Upper lobe of left lung (tissue), 6 donors: ENCODE data around the gene PRKAR1B. TPM values are rescaled to one million over a fixed set of nuclear protein-coding genes. Genes with fewer than 3 reads are reported as not detected.

Experiments used
- ATAC-seq, 2 donors: fragments of 200-7000 bp; cut with Tn5 transposase; one replicate each; pipeline ENCODE4 v1.9.1; 2022; ENCODE audit warnings: mild to moderate bottlenecking in 2 of 2, moderate library complexity in 2 of 2; ENCODE audit not compliant: low FRiP score in 2 of 2
- DNase-seq, 2 donors: peaks; one replicate each; pipeline ENCODE4 v3.0.0-alpha.2; 2019 to 2020
- H3K27ac ChIP-seq, 4 donors: fragments of 200-600 bp; sonication (generic); one replicate each; pipeline ENCODE4 v1.5.1; 2016 to 2019
- H3K27me3 ChIP-seq, 4 donors: fragments of 200-600 bp; sonication (generic); one replicate each; pipeline ENCODE4 v1.5.1; 2017 to 2019
- H3K36me3 ChIP-seq, 4 donors: fragments of 200-600 bp; sonication (generic); one replicate each; pipeline ENCODE4 v1.5.1; 2016 to 2019
- H3K4me1 ChIP-seq, 4 donors: fragments of 200-600 bp; sonication (generic); one replicate each; pipeline ENCODE4 v1.5.1; 2018 to 2019
- H3K4me3 ChIP-seq, 4 donors: fragments of 200-600 bp; sonication (generic); one replicate each; pipeline ENCODE4 v1.5.1; 2017 to 2019; ENCODE audit warnings: mild to moderate bottlenecking in 2 of 4, moderate library complexity in 1 of 4
- H3K9me3 ChIP-seq, 4 donors: fragments of 200-600 bp; sonication (generic); one replicate each; pipeline ENCODE4 v1.5.1; 2018 to 2019
- EP300 ChIP-seq, 4 donors: sonication (generic); formaldehyde crosslinking; IDR thresholded peaks; one replicate each; pipeline ENCODE4 v1.5.1; 2017; ENCODE audit warnings: antibody characterized with exemption in 4 of 4, control low read depth in 2 of 4
- POLR2A ChIP-seq, 4 donors: fragments of 450-650 bp; IDR thresholded peaks; one replicate each; pipeline ENCODE4 v1.5.1; 2016 to 2017; ENCODE audit warnings: antibody characterized with exemption in 4 of 4, mild to moderate bottlenecking in 2 of 4
- POLR2AphosphoS5 ChIP-seq, 2 donors: sonication (generic); formaldehyde crosslinking; IDR thresholded peaks; one replicate each; pipeline ENCODE4 v1.5.1; 2017; ENCODE audit warnings: antibody characterized with exemption in 2 of 2
- WGBS, 2 donors: methylation state at CpG; one replicate each; pipeline ENCODE4 v1.1.5; 2017 to 2018; 5-methylcytosine and 5-hydroxymethylcytosine counted together
- total RNA-seq, 6 donors: library from RNA; depleted of rRNA in 4 of 6; stranded (reverse); fragments of >200 nt in 4 of 6; gene quantifications; one replicate each; pipeline versions ENCODE4 v1.1.0 to v1.2.1, GENCODE V29; 2016 to 2021
- TF ChIP-seq, protein P1 (sequence below), 6 experiments: fragments of 450-650 bp in 4 of 6; fragments of 200-600 bp in 2 of 6; sonication (generic) in 2 of 6; IDR thresholded peaks; one replicate each; pipeline ENCODE4 v1.5.1; 2016 to 2019; ENCODE audit warnings: antibody characterized with exemption in 6 of 6
- donor health status: DM: no; HTN: no; CAD: no; lungs with moderate emphysema.
- donor health status: DM: no; HTN: yes; CAD: no; lungs with severe emphysema.

PRKAR1B gene
- total RNA-seq, 6 donors from 2014 or later: 10.3 to 24.4 (median 20.9) TPM

DNA sequence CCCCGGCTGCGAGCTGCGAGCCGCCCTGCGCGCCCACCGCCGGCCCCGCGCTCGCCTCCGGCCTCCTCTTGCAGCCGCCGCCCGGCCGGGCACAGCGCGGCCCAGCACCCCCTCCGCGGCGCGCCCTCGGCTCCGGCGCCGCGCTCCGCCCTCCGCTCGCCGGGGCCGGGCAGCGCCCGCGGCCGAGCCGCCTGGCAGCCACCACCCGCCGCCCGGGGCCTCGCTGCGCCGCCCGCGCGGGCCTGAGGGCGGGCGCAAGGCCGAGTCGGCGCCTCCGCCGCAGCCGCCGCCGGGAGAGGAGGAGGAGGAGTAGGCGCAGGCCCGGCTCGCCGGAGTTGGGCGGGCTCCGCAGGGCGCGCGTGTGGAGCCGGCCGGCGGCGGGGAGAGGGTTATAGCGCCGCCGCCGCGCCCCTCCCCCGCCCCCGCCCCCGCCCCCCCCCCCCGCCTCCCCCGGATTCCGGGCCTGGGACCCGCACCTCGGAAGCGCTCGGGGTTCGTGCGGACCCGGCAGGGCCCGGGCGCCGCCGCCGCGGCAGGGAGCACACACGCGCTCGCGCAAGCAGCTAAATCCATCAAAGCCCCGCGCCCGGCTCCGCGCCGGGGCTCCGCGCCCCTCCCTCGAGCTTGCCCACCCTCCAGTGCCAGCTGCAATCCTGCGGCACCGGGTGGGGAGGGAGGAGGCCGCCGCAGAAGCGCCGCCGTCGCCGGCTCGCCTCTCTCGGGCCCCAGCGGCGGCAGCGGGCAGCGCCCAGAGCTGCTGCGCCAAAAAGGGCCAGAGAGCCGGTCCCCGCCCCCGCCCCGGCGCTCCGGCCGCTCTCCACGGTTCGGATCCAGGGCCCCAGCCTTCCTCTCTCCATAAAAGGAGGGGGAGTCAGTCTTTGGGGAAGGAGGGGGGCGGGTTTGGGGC lies 207.3 kb downstream of the PRKAR1B start, which contains the start of gene PDGFA:
Gene PDGFA, minus strand, starts transcription at position 363 of the 907 bp plus-strand sequence. CDS start 845 bp downstream, outside the sequence.
- peak in 1 of 2 donors; percentile 93 for DNase-seq
- no peak for TF ChIP-seq EP300 (IDR thresholded peaks at IDR 0.05)
- TF ChIP-seq, protein P1, sequence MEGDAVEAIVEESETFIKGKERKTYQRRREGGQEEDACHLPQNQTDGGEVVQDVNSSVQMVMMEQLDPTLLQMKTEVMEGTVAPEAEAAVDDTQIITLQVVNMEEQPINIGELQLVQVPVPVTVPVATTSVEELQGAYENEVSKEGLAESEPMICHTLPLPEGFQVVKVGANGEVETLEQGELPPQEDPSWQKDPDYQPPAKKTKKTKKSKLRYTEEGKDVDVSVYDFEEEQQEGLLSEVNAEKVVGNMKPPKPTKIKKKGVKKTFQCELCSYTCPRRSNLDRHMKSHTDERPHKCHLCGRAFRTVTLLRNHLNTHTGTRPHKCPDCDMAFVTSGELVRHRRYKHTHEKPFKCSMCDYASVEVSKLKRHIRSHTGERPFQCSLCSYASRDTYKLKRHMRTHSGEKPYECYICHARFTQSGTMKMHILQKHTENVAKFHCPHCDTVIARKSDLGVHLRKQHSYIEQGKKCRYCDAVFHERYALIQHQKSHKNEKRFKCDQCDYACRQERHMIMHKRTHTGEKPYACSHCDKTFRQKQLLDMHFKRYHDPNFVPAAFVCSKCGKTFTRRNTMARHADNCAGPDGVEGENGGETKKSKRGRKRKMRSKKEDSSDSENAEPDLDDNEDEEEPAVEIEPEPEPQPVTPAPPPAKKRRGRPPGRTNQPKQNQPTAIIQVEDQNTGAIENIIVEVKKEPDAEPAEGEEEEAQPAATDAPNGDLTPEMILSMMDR (IDR thresholded peaks at IDR 0.05): peak in 5 of 6 experiments; percentile 45 to 81 (median 56)
- Histone ChIP-seq H3K4me3 (peak within 1 kb of the TSS; percentile 70 to 85 (median 79)), H3K4me1 (peaks cover 42 to 80% (median 60%) of the 10 kb centered on the region in 4 donors), H3K9me3 (no peaks in the 10 kb centered on the region), H3K36me3 (no peaks in the 10 kb centered on the region), H3K27me3 (peaks cover 0 to 42% (median 16%) of the 10 kb centered on the region in 4 donors), H3K27ac (peak within 1 kb of the TSS; percentile 82 to 91 (median 86))
- 1% methylated on average over 69 of the region's 132 CpGs; no CpG with 5 or more reads in 1 of the 2 donors for WGBS, 2 donors
- peak; percentile 12 to 50 for ATAC-seq

DNA sequence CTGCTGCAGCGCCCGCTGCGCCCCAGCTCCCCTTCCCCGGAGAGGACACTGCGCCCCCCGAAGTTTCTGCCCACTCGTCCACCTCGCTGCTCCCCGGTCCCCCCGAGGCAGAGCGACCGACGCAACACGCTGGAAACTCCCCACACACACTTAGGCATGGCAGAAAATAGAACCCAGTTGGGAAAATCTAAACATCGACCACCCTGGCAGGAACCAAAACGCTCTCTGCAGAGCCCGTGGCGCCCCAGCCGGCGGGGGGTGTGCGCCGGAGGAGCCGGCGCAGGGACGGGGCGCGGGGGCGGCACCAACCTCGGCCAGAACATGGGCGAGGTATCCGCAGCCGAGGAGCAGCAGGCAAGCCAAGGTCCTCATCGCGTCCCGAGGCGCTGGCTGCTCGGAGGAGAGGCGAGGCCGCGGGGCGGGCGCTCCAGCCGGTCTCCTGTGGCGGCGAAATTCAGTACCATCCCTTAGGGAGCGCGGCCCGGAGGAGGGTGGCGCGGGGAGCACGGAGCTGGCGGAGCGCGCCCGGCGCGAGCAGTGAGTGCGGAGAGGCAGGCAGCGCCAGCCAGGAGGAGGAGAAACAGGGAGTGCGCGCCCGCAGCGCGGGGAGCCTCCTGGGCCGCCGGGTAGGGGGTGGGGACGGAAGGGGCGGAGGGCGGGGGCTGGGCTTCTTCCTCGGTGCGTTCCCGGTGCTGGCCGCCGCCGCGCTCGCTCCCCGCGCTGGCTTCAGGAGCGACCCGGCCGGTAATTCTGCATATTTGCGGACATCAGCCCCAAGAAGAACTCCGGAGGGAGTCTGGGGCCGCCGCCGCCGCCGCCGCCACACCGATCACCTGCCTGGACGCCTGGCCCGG lies 208.2 kb downstream of the PRKAR1B start:
- Histone ChIP-seq H3K27me3 (peaks cover 0 to 42% (median 16%) of the 10 kb centered on the region in 4 donors), H3K4me1 (peaks cover 42 to 88% (median 66%) of the 10 kb centered on the region in 4 donors), H3K9me3 (no peaks in the 10 kb centered on the region), H3K27ac (peak overlapping the region; percentile 82 to 91 (median 86)), H3K4me3 (peak overlapping the region; percentile 70 to 85 (median 79)), H3K36me3 (no peaks in the 10 kb centered on the region)
- TF ChIP-seq EP300 (IDR thresholded peaks at IDR 0.05) (no peak), POLR2AphosphoS5 (IDR thresholded peaks at IDR 0.05) (peak in 1 of 2 donors; percentile 83), POLR2A (IDR thresholded peaks at IDR 0.05) (peak in 2 of 4 donors; percentile 60 to 71)
- TF ChIP-seq, protein P1 (IDR thresholded peaks at IDR 0.05): peak in 3 of 6 experiments; percentile 16 to 40 (median 38)
- WGBS, 2 donors: 0 to 2% methylated on average over 10 to 77 of the region's 93 CpGs
- peak; percentile 81 to 94 for DNase-seq
- ATAC-seq: peak; percentile 50 to 68

DNA sequence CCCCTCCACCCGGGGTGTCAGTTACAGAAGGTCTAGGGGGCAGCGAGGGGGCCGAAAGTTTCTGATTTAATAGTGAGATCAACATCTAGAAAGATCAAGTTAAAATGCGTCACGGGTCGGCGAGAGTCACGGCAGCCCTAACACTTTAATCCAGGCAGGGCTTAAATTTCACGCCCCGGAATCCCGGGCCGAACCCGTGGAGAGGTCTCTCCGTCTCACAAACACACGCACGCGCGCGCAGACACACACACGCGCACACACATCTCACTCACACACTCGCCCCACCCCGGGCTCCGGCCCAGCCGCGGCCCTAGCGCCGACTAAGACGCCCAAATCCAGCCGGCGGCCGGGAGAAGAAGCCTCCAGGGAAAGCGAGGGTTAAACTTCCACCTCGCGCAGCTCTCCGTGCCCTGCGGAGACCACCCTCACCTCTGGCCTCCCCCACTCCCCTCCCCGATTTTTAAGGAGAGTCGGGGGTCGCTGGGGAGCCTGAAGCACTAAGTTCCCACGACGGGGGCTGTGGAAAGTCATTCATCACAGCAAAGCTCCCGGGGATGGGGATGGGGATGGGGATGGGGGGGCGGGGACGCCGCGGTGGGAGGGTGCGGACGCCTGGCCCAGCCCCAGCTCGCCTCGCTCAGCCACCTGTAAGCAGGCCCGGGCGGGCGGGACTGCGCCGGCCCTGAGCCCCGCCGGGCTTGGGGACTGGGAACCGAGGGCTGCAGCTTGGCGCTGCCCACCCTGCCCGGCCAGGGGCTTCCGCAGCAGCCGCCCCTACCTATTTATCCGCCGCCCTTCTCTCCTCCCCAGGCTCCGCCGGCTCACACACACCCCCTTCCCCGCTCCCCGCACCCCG lies 209.1 kb downstream of the PRKAR1B start:
- WGBS, 2 donors: 0 to 1% methylated on average over 8 to 66 of the region's 70 CpGs
- Histone ChIP-seq H3K27ac (peak overlapping the region; percentile 82 to 91 (median 86)), H3K36me3 (no peaks in the 10 kb centered on the region), H3K4me1 (peaks cover 46 to 95% (median 73%) of the 10 kb centered on the region in 4 donors), H3K9me3 (no peaks in the 10 kb centered on the region), H3K4me3 (peak overlapping the region; percentile 70 to 85 (median 79)), H3K27me3 (peaks cover 0 to 42% (median 16%) of the 10 kb centered on the region in 4 donors)
- DNase-seq (peak; percentile 62 to 91), ATAC-seq (peak in 1 of 2 donors; percentile 12)
- TF ChIP-seq EP300 (IDR thresholded peaks at IDR 0.05) (no peak), POLR2A (IDR thresholded peaks at IDR 0.05) (peak in 1 of 4 donors; percentile 24), POLR2AphosphoS5 (IDR thresholded peaks at IDR 0.05) (no peak)
- TF ChIP-seq, protein P1 (IDR thresholded peaks at IDR 0.05): no peak
